Suprapubic skin (tissue), 3 donors: ENCODE results near the gene CACNA1E.
"Not testable (repeated sequence)": the region's sequence is repeated elsewhere in the genome, so short reads cannot be mapped to it uniquely, and the experiment has no call there.

Experiments
- POLR2AphosphoS5 ChIP-seq, 3 donors: sonication (generic); formaldehyde crosslinking; IDR thresholded peaks; one replicate each; pipeline ENCODE4 v1.6.1; 2017; ENCODE audit warnings: antibody characterized with exemption in 3 of 3
- TF ChIP-seq, protein P1 (sequence below), 2 donors: fragments of 200-600 bp in 1 of 2; fragments of 450-650 bp in 1 of 2; sonication (generic) in 1 of 2; IDR thresholded peaks; one replicate each; pipeline ENCODE4 v1.5.1; 2016 to 2019; ENCODE audit warnings: antibody characterized with exemption in 2 of 2, mild to moderate bottlenecking in 1 of 2, moderate library complexity in 1 of 2

- TF ChIP-seq, protein P1, sequence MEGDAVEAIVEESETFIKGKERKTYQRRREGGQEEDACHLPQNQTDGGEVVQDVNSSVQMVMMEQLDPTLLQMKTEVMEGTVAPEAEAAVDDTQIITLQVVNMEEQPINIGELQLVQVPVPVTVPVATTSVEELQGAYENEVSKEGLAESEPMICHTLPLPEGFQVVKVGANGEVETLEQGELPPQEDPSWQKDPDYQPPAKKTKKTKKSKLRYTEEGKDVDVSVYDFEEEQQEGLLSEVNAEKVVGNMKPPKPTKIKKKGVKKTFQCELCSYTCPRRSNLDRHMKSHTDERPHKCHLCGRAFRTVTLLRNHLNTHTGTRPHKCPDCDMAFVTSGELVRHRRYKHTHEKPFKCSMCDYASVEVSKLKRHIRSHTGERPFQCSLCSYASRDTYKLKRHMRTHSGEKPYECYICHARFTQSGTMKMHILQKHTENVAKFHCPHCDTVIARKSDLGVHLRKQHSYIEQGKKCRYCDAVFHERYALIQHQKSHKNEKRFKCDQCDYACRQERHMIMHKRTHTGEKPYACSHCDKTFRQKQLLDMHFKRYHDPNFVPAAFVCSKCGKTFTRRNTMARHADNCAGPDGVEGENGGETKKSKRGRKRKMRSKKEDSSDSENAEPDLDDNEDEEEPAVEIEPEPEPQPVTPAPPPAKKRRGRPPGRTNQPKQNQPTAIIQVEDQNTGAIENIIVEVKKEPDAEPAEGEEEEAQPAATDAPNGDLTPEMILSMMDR (IDR thresholded peaks at IDR 0.05), result not testable (repeated sequence)
- not testable (repeated sequence) for TF ChIP-seq POLR2AphosphoS5 (IDR thresholded peaks at IDR 0.05)
These were observed 370.9 kb downstream of the CACNA1E start for GRCh38 chr1:181854212-181854611.
